Measurements from ENCODE around the gene FSIP1.

Gene FSIP1

GRCh38 chr15:39684233-39684632, 98.4 kb downstream of the FSIP1 start:
- no peak for DNase-seq (ENCODE audit: low read depth)

GRCh38 chr15:39682366-39682765, 100.3 kb downstream of the FSIP1 start:
- DNase-seq (ENCODE audit: low read depth): peak; percentile 26

- peak; percentile 44 for DNase-seq (ENCODE audit: low read depth)
Observed at GRCh38 chr15:39680868-39681267, 101.8 kb downstream of the FSIP1 start.

- no peak for DNase-seq (ENCODE audit: low read depth)
Observed at GRCh38 chr15:39672666-39673065, 110.0 kb downstream of the FSIP1 start.

GRCh38 chr15:39672184-39672583, 110.5 kb downstream of the FSIP1 start:
- DNase-seq (ENCODE audit: low read depth): no peak

GRCh38 chr15:39670687-39671086, 112.0 kb downstream of the FSIP1 start:
- DNase-seq (ENCODE audit: low read depth): no peak

GRCh38 chr15:39669661-39670060, 113.0 kb downstream of the FSIP1 start:
- no peak for DNase-seq (ENCODE audit: low read depth)

GRCh38 chr15:39669241-39669640, 113.4 kb downstream of the FSIP1 start:
- DNase-seq (ENCODE audit: low read depth): no peak

GRCh38 chr15:39668457-39668856, 114.2 kb downstream of the FSIP1 start:
- no peak for DNase-seq (ENCODE audit: low read depth)

- no peak for DNase-seq (ENCODE audit: low read depth)
Observed at GRCh38 chr15:39667382-39668127, 115.1 kb downstream of the FSIP1 start.

GRCh38 chr15:39666677-39667076, 116.0 kb downstream of the FSIP1 start:
- peak; percentile 45 for DNase-seq (ENCODE audit: low read depth)

- no peak for DNase-seq (ENCODE audit: low read depth)
Observed at GRCh38 chr15:39665629-39666250, 116.9 kb downstream of the FSIP1 start.

GRCh38 chr15:39663704-39664250, 118.9 kb downstream of the FSIP1 start:
- DNase-seq (ENCODE audit: low read depth): peak; percentile 21

- DNase-seq (ENCODE audit: low read depth): peak; percentile 31
Observed at GRCh38 chr15:39661776-39662175, 120.9 kb downstream of the FSIP1 start.

GRCh38 chr15:39658740-39659139, 123.9 kb downstream of the FSIP1 start:
- no peak for DNase-seq (ENCODE audit: low read depth)

GRCh38 chr15:39657668-39658067, 125.0 kb downstream of the FSIP1 start:
- DNase-seq (ENCODE audit: low read depth): peak; percentile 84

GRCh38 chr15:39657181-39657580, 125.5 kb downstream of the FSIP1 start:
- DNase-seq (ENCODE audit: low read depth): peak; percentile 55

- DNase-seq (ENCODE audit: low read depth): no peak
Observed at GRCh38 chr15:39654304-39654703, 128.3 kb downstream of the FSIP1 start.

GRCh38 chr15:39651881-39652280, 130.8 kb downstream of the FSIP1 start:
- DNase-seq (ENCODE audit: low read depth): no peak

GRCh38 chr15:39651295-39651694, 131.3 kb downstream of the FSIP1 start:
- DNase-seq (ENCODE audit: low read depth): no peak

GRCh38 chr15:39649757-39650156, 132.9 kb downstream of the FSIP1 start:
- DNase-seq (ENCODE audit: low read depth): no peak

- DNase-seq (ENCODE audit: low read depth): no peak
Observed at GRCh38 chr15:39646425-39646824, 136.2 kb downstream of the FSIP1 start.

GRCh38 chr15:39645976-39646257, 136.7 kb downstream of the FSIP1 start:
- no peak for DNase-seq (ENCODE audit: low read depth)
